Panc1 (cell line): ENCODE data around the gene PTGIS. TPM values are rescaled to one million over a fixed set of nuclear protein-coding genes. Genes with fewer than 3 reads are reported as not detected.

Source experiments
- ATAC-seq: fragments of 200-7000 bp; cut with Tn5 transposase; 2 replicates; pipeline ENCODE4 v1.9.1; 2020; ENCODE audit warnings: mild to moderate bottlenecking, moderate library complexity
- BruUV-seq: library from RNA; stranded (reverse); fragments of 400-500 nt; replicated peaks from 2 replicates; lab custom pipeline; 2021; lab: Mats Ljungman, UMichigan
- CTCF ChIA-PET: fragments of 300-600 bp; sonication (Branson Sonifier 250); formaldehyde crosslinking; loops from one replicate; lab custom pipeline; 2022; ENCODE audit warnings: antibody characterized with exemption; lab: Charles Lee
- POLR2A ChIA-PET: fragments of 300-600 bp; sonication (Branson Sonifier 250); formaldehyde crosslinking; loops from one replicate; lab custom pipeline; 2022; ENCODE audit warnings: antibody characterized with exemption; lab: Charles Lee
- DNase-seq: peaks from one replicate; pipeline ENCODE4 v3.0.0-alpha.2; 2010; ENCODE audit warnings: low read depth, low spot score
- H3K27ac ChIP-seq: 2 replicates; pipeline ENCODE4 v1.5.1; 2011; ENCODE audit warnings: mild to moderate bottlenecking, low read length, inconsistent platforms
- H3K27me3 ChIP-seq: fragments of 200-500 bp; sonication (Bioruptor generic); 2 replicates; pipeline ENCODE4 v1.6.0; 2014; ENCODE audit warnings: low read length, inconsistent platforms; ENCODE audit not compliant: control insufficient read depth, insufficient read depth
- H3K36me3 ChIP-seq: fragments of 200-500 bp; sonication (Bioruptor generic); 2 replicates; pipeline ENCODE4 v1.5.1; 2014; ENCODE audit warnings: inconsistent platforms, mild to moderate bottlenecking, low read length, moderate library complexity; ENCODE audit not compliant: control insufficient read depth, insufficient read depth
- H3K4me1 ChIP-seq: 2 replicates; pipeline ENCODE4 v1.5.1; 2011; ENCODE audit warnings: inconsistent platforms, mild to moderate bottlenecking, low read length, moderate library complexity; ENCODE audit not compliant: control insufficient read depth, insufficient read depth
- H3K4me3 ChIP-seq, 2 experiments: 2 replicates each; pipeline ENCODE4 v1.5.1; 2011 to 2012; ENCODE audit warnings: low read depth in 2 of 2, low read length in 2 of 2, mild to moderate bottlenecking in 2 of 2, inconsistent platforms in 1 of 2, moderate library complexity in 1 of 2
- H3K9me3 ChIP-seq: fragments of 200-500 bp; sonication (Bioruptor generic); 2 replicates; pipeline ENCODE4 v1.5.1; 2014; ENCODE audit warnings: low read depth, mild to moderate bottlenecking, inconsistent platforms, low read length, moderate library complexity; ENCODE audit not compliant: control insufficient read depth, insufficient read depth
- CTCF ChIP-seq: fragments of 450-650 bp; IDR thresholded peaks from 2 replicates; pipeline ENCODE4 v1.5.1; 2017; ENCODE audit warnings: mild to moderate bottlenecking
- POLR2AphosphoS5 ChIP-seq: IDR thresholded peaks from 2 replicates; pipeline ENCODE4 v1.6.1; 2012; ENCODE audit warnings: mild to moderate bottlenecking, low read depth, low read length, moderate library complexity
- REST ChIP-seq, 2 experiments: IDR thresholded peaks; 2 replicates each; pipeline ENCODE4 v1.6.1; 2011 to 2012; ENCODE audit warnings: low read depth in 2 of 2, control low read depth in 1 of 2, low read length in 1 of 2, mild to moderate bottlenecking in 1 of 2, moderate library complexity in 1 of 2; ENCODE audit not compliant: insufficient read depth in 1 of 2
- SIN3A ChIP-seq: IDR thresholded peaks from 2 replicates; pipeline ENCODE4 v1.6.1; 2012; ENCODE audit warnings: low read depth, mild to moderate bottlenecking, low read length, moderate library complexity, borderline replicate concordance; ENCODE audit not compliant: insufficient read depth
- TCF7L2 ChIP-seq: IDR thresholded peaks from 2 replicates; pipeline ENCODE4 v1.6.1; 2011; ENCODE audit warnings: mild to moderate bottlenecking, low read depth, low read length, inconsistent platforms
- in situ Hi-C: cut with HindIII; loops from 2 replicates; pipeline ENCODE4 v1.10.0; 2016; ENCODE audit warnings: low sequenced_read_pairs, low pct_unique_long_range_greater_than_20kb
- intact Hi-C: fragments of 100-400 bp; cut with micrococcal nuclease; formaldehyde crosslinking; loops from one replicate; pipeline ENCODE4 v1.10.0; 2022; ENCODE audit not compliant: unreplicated experiment
- total RNA-seq: library from RNA; stranded (reverse); gene quantifications from one replicate; pipeline ENCODE4 v1.2.1, GENCODE V29; 2021; ENCODE audit not compliant: unreplicated experiment

The PTGIS gene
- total RNA-seq, 1 experiment from 2014 or later = 4.4 TPM

- no peaks in the 10 kb centered on the region for H3K9me3 ChIP-seq
- no TSS peak for BruUV-seq
- TF ChIP-seq REST (IDR thresholded peaks at IDR 0.05; ENCODE audit: insufficient read depth in 1 of 2, low read depth in 2 of 2, low read length in 1 of 2) = no peak
- TF ChIP-seq TCF7L2 = no peak
- no peak for TF ChIP-seq SIN3A
- no peak for TF ChIP-seq CTCF
- no peak for TF ChIP-seq POLR2AphosphoS5
- no peaks in the 10 kb centered on the region for H3K4me1 ChIP-seq
- H3K36me3 ChIP-seq = no peaks in the 10 kb centered on the region
- H3K27me3 ChIP-seq = 0 out of 2 replicates have a peak, but pooled peaks cover 2% of the 10 kb centered on the region
- H3K4me3 ChIP-seq = no peak overlapping the region
- CTCF ChIA-PET = no interaction called here
- no peak for DNase-seq
- H3K27ac ChIP-seq = no peak overlapping the region
- in situ Hi-C loops (no loop called here), intact Hi-C loops (no loop called here)
- no peak for ATAC-seq
- POLR2A ChIA-PET = no interaction called here
Observed at GRCh38 chr20:49517805-49518100, 50.2 kb downstream of the PTGIS start.

- ChIA-PET CTCF (interaction anchor here (0.6 kb wide), 1 partner anchor 52 kb away, joined by 3 read pairs; no protein-coding TSS in a partner anchor), POLR2A (interaction anchor here (0.7 kb wide), 1 partner anchor 672 kb away, joined by 3 read pairs; no protein-coding TSS in a partner anchor)
- no peak overlapping the region for H3K27ac ChIP-seq
- no peaks in the 10 kb centered on the region for H3K36me3 ChIP-seq
- no TSS peak for BruUV-seq
- H3K27me3 ChIP-seq = 0 out of 2 replicates have a peak, but pooled peaks cover 2% of the 10 kb centered on the region
- in situ Hi-C loops = no loop called here
- intact Hi-C loops = no loop called here
- no peaks in the 10 kb centered on the region for H3K9me3 ChIP-seq
- H3K4me1 ChIP-seq = no peaks in the 10 kb centered on the region
- H3K4me3 ChIP-seq = no peak overlapping the region
- no peak for TF ChIP-seq REST (IDR thresholded peaks at IDR 0.05; ENCODE audit: insufficient read depth in 1 of 2, low read depth in 2 of 2, low read length in 1 of 2)
- no peak for TF ChIP-seq POLR2AphosphoS5
- no peak for TF ChIP-seq TCF7L2
- TF ChIP-seq SIN3A = no peak
- TF ChIP-seq CTCF = no peak
- DNase-seq (no peak), ATAC-seq (no peak)
Observed at GRCh38 chr20:49516916-49517804, 50.8 kb downstream of the PTGIS start.
